ENCODE results near the gene CAMK1D. TPM values are rescaled to one million over a fixed set of nuclear protein-coding genes. Genes with fewer than 3 reads are reported as not detected.

The CAMK1D gene
- total and polyA plus RNA-seq, 2 donors (not counting 3 experiments of a cell fraction or from before 2014, with no cell fraction given): 0.37 to 4.2 TPM

DNA sequence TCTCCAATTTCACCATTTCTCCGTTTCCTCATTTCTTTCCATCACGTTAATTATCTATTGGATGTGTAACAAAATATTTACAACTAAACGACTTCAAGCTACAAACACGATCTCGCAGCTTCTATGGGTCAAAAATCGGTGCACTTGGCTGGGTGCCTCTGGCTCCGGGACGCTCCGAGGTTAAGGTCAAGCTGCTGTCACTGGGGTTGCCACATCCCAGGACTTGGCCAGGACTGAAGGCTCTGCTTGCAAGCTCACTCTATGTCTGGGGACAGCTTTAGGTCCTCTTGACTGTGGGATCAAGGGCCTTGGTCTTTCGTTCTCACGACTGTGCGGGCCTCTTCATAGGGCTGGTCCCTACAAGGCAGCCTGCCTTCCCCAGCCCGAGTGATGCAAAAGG lies 492.5 kb downstream of the CAMK1D start:
- dilution Hi-C loops (cut with MboI; ENCODE audit: extremely low pct_ligation_motif_present, low sequenced_read_pairs) (no loop called here), intact Hi-C loops (cut with micrococcal nuclease) (no loop called here)
- no TSS peak for BruUV-seq (replicated peaks)
- Histone ChIP-seq H3K4me3 (replicated peaks in 1 of 3; ENCODE audit: insufficient read depth in 1 of 3, low read depth in 1 of 3, low read length in 3 of 3) (no peak overlapping the region), H2AFZ (ENCODE audit: low read depth, low read length) (no peak overlapping the region), H3K36me3 (ENCODE audit: control insufficient read depth in 2 of 2, extremely low read depth in 1 of 2, insufficient read depth in 2 of 2, low read length in 2 of 2) (no peaks in the 10 kb centered on the region), H3K9ac (replicated peaks; ENCODE audit: extremely low read depth, insufficient read depth, low read length) (no peak overlapping the region), H3K9me3 (replicated peaks; ENCODE audit: control insufficient read depth, insufficient read depth, low read length) (no peaks in the 10 kb centered on the region), H3K27me3 (ENCODE audit: control insufficient read depth in 2 of 2, insufficient read depth in 2 of 2, low read length in 2 of 2) (no peaks in the 10 kb centered on the region), H3K9me1 (replicated peaks; ENCODE audit: control insufficient read depth, extremely low read depth, insufficient read depth, low read length) (no peaks in the 10 kb centered on the region), H3K4me1 (ENCODE audit: control insufficient read depth, extremely low read depth, insufficient read depth, low read length) (peaks cover 18% of the 10 kb centered on the region), H3K27ac (ENCODE audit: insufficient read depth, low read depth, low read length) (no peak overlapping the region), H4K20me1 (replicated peaks; ENCODE audit: control insufficient read depth, extremely low read depth, insufficient read depth, low read length) (no peaks in the 10 kb centered on the region), H3K4me2 (ENCODE audit: insufficient read depth, low read length) (no peak overlapping the region), H3K79me2 (ENCODE audit: control insufficient read depth, insufficient read depth, low read length) (no peaks in the 10 kb centered on the region)
- ChIA-PET POLR2A (no interaction called here), CTCF (interaction anchor here (0.6 kb wide), 1 partner anchor 8 kb away, joined by 3 read pairs; no protein-coding TSS in a partner anchor)
- TF ChIP-seq MYC (IDR thresholded peaks at IDR 0.05; ENCODE audit: low read depth, low read length): no peak
- TF ChIP-seq JUN (IDR thresholded peaks at IDR 0.05; ENCODE audit: borderline replicate concordance, insufficient read depth, insufficient read length, low read depth): no peak
- TF ChIP-seq GATA2 (IDR thresholded peaks at IDR 0.05; ENCODE audit: insufficient read depth, insufficient read length, low read depth, low read length): no peak
- TF ChIP-seq CTCF (IDR thresholded peaks at IDR 0.05; ENCODE audit: extremely low read depth in 1 of 2, insufficient read depth in 1 of 2, low read depth in 1 of 2, low read length in 2 of 2): no peak
- TF ChIP-seq, protein P1, sequence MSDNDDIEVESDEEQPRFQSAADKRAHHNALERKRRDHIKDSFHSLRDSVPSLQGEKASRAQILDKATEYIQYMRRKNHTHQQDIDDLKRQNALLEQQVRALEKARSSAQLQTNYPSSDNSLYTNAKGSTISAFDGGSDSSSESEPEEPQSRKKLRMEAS (IDR thresholded peaks at IDR 0.05; ENCODE audit: insufficient read depth, insufficient read length): no peak
- TF ChIP-seq FOS (IDR thresholded peaks at IDR 0.05; ENCODE audit: borderline replicate concordance, insufficient read depth, low read length): no peak
- TF ChIP-seq EZH2 (IDR thresholded peaks at IDR 0.05; ENCODE audit: borderline replicate concordance, low read depth, low read length, severe bottlenecking): no peak
- TF ChIP-seq POLR2AphosphoS5 (IDR thresholded peaks at IDR 0.05; ENCODE audit: insufficient read depth, low read depth, low read length): no peak
- TF ChIP-seq POLR2A (IDR thresholded peaks at IDR 0.05; ENCODE audit: low read depth, low read length): no peak
- FAIRE-seq: no peak
- DNase-seq (ENCODE audit: low read depth, low spot score): no peak

Data from endothelial cell of umbilical vein (primary cell).